ENCODE measurements around the gene ZNF689.

- TF ChIP-seq CTCF (IDR thresholded peaks at IDR 0.05), result no peak
- TF ChIP-seq POLR2A (IDR thresholded peaks at IDR 0.05), result no peak
Measured at GRCh38 chr16:30655815-30656347, 45.7 kb upstream of the ZNF689 start.

Measured in adrenal gland (tissue), 5 donors.